CD1c-positive myeloid dendritic cell (primary cell): ENCODE data around the gene ZFPL1.
A peak's percentile ranks its signal among the peaks of the same experiment; 100 is the strongest.

ENCODE experiments used
- DNase-seq: peaks from one replicate; pipeline ENCODE4 v3.0.0-alpha.2; 2016; ENCODE audit errors: extremely low spot score

ZFPL1 gene

DNA sequence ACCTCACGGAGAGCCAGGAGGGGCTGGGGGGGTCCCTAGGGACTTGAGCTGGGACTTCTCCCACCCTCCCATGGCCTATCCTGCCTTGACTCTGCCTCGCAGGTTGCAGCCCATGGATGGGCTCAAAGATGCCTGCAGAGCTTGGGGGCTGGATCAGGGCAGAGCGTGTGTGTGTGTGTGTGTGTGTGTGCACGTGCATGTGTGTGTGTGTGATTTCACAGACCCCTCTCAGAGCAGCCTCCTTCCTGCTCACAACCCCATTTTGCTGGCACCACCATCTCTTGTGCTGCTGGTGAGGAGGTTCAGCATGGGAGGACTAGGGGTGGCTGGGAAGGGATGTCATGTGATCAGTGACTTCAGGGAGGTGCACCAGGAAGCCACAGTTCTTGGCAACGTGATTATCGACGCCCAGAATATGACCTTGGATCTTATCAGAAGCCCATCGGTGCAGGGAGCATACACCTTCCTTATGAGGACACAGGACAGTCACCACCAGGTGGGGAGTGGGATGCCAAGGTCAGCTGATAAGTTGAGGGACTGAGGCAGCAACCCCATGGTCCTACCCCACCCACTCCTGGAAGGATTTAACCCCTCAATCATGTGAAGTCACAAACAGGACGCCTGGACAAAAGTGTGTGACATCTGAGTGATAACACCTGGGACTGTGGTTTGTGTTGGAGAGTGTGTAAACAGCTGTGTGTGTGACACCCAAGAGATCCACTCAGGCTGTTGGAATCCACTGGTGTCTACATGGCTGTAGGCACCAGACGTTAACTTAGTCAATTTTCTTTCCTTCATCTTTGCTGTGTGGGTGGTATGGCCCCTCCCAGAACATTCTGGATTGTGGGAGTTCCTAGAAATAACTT, 23.8 kb upstream of the ZFPL1 start:
- DNase-seq, result no peak

DNA sequence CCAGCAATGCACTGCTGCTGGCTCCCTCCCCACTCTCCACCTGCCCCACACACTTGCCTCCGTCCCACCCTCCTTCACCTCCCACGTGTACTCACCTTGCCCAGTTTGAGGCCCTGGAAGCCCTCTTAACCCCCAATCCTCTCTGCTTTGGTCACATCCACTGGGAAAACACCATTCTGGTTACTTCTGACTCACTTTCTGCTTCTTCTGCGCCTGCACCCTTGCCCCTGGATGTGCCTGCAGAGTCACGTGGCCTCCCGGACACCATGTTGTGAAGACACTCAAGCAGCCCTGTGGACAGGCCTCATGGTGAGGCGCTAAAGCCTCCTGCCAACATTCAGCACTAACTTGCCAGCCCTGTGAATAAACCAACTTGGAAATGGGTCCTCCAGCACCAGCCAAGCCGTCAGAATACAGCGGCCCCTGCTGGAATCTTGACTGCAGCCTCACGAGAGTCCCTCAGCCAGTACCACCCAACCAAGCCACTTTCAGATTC, 23.1 kb upstream of the ZFPL1 start:
- no peak for DNase-seq

DNA sequence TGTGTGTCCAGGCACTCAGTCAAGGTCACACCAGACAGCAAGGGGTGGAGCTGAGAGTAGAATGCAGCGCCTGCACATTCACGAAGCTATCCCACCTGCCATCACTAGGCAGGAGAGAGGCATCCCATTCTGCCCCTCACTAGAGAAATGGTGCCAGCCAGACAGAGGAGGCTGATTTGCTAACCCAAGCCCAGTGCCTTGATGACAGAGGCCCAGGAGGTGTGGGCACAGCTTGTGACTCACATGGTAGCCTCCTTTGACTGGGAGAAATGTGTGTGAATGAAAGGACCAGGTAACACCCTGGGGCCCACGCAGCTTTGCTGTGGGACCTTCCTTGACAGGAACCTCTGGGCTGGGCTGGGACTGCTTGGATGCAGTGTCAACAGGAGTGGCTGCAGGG, 20.5 kb upstream of the ZFPL1 start:
- DNase-seq, result no peak

DNA sequence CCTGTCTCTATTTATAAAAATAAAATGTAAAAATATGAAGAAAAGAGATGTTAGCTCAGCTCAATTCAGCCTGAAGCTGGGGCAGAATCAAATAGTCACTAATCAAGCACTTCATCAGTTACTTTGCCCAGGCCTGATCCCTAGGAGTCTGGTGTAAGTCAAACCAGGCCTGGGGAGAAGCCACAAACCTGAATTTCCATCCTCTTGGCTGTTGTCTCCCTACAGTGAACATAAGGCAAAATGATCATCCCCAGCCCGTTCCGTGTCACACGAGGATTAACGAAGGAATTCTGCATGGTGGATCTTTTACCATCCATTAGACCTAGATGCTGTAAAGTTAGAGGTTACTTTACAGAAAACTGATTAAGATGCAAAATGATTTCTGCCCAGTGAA, 19.2 kb upstream of the ZFPL1 start:
- no peak for DNase-seq

DNA sequence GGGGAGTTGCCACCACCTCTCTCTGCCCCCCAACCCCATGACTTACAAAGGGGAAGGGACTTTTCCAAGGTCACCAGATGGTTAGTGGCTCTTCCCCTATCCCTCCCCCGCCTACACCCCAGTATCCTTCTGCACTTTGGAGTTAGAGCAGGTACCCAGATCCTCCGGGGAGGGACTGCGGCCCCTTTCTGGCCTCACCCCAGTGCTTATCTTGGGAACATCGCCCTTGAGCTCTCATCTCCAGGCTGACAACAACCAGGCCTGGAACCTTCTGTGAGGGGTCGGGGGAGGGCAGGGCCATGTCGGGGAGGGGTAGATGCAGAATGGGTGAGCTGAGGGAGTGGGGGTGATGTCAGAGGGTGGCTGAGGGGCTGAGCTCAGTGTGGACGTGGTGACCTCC, 18.2 kb upstream of the ZFPL1 start:
- DNase-seq, result no peak

DNA sequence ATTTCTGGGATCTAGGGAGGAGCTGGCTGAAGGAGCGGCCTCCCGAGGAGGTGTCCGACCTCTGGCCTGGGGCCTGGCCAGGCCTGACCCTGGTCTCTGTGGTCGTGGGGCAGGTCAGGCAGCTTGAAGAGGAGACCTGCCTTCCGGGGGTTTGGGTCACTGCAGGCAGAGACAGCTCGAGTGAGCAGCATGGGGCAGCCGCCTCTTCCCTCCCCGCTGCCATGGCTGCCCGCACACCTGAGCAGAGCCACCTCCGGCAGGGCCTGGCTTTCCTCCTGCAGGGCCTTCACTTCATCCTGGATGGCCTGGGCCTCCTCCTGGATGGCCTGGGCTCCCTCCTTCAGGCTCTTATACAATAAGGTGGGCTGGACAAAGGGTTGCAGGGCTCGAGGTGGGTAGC, 17.7 kb upstream of the ZFPL1 start:
- DNase-seq, result no peak

DNA sequence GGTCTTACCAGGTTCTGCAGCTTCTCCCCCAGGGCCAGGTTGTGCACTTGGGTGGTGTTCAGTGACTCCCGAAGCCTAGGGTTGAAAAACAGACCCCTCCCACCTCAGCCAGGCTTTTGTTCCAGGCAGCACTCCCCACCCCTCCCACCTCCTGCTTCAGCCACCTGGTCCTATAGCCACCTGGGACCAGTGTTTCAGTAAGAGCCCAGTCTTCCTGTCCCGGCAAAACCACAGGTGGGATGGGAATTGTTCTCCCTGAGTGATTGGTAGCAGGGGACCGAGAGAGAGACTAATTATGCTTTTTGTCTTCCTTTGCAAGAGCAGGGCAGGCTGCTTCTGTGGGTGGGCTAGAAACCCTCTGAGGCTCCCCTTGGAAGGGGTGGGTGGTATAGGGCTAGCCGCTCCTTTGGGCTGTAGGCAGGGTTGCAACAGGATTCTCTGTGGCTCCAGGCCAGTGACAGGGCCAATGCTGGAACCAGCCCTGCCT, 17.2 kb upstream of the ZFPL1 start:
- DNase-seq, result no peak

DNA sequence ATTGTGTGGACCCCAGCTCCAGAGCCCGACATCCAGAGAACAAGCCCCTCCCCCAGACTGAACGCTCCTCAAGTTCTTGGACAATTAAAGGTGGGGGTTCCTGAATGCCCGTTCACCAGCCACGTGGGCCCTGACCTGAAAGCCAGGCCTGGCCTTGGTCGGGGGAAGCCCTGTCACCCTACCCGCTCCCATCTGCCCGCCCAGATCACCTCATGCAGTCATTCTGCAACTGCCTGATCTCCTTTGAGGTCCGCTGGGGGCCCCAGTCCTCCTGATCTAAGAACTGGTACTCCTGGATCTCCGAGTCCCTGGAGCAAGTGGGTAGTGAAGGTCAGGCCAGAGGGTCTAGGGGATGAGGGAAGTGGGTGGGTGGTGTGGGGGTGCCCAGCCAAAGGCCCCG, 16.6 kb upstream of the ZFPL1 start:
- DNase-seq, result no peak

DNA sequence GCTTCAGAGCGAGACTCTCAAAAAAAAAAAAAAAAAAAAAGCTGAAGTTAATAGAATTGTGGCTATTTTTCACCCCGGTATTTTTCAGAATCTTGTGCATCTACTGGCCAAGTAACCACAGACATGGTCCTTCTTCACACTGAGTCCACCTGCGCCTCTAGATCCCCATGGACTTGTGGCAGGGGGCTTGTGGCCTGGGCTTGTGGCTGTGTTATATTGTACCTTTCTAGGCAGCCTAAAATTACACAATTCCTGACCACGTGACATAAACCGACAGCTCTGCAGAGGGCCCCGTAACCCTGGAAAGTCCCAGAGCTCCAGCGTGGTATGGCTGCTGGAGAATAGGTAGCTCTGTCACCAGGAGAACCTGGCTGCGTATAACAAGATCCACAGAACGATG, 14.8 kb upstream of the ZFPL1 start:
- DNase-seq, result peak; percentile 31

DNA sequence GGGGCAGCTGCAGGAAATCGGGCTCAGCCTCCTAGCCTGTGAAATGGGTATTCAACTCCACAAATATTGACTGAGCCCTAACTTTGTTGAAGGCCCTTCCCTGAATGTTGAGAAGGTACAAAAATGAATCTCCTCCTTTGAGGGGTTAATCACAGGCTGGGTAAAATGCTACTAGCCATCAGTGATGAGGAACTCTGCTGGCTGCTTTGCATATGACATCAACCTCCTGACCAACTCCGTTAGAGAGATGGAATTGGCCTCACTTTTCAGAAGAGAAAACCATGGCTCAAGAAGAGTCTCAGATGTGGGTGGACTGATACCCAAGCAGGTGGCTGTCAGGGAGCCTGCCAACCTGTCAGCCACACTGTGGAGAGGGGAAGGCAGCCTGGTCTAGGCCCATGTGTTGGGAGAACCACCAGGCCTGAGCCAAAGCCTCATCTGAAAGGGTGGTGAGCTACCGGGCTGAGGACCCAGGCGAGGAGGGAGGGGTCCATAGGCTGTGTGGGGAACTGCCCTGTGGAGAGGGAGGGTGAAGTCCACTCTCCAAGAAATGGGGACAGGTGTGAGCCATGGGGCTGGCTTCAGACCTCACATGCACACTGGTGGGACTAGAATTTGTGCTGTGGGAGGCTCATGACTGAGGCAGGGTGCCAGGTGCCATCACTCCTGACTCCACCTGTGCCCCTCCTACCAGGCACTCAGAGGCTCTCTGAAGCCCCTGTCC, 12.0 kb upstream of the ZFPL1 start:
- no peak for DNase-seq

DNA sequence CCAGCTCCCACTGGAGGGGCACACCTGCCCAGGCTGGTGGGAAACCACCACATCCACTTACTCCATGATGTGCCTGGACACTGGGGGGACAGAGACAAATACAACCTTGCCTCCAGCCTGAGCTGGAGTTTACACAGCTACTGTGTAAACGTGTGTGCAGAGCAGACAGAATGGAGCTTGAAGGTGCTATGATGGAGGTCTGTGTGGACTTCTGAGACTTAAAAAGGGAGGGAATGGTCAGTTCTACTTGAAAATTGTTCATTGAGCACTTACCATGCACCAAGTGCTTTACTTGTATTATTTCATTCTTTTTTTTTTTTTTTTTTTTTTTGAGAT, 11.4 kb upstream of the ZFPL1 start:
- no peak for DNase-seq

DNA sequence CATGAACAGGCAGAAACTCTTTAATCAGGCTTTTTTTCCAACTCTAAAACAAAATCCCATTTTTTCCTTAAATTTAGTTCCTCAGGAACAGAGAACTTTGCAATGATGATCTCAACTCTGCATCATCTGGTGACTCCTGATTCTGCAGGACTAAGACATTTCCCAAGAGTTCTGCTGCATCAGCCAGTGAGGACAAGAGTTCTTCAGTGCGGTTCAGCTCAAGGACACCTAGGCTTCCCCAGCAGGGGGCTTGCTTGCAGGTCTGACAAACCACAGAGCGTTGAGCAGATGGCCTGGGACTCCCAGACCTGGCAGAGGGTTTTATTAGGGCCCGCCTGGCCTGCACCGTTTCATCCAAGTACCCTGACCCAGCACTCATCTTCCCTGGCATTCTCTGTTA, 6.6 kb upstream of the ZFPL1 start:
- no peak for DNase-seq

DNA sequence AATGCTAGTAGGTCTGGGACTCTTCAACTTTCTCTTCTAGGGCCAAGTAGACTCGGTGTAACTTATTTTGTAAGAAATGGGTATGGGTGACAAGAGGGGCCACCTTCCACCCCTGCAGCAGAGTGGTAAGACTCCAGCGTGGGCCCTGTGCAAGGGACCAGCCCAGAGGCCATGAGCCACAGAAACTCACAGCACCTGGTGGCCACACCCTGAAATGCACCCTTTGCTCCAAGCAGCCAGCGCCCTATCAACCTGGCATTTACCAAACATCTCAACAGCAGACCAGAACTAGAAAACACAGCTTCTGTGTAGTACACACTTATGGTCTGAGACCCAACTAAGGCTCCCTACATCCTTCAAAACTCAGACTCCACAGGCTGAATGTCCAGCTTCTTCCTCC, 5.9 kb upstream of the ZFPL1 start:
- DNase-seq, result peak; percentile 71

DNA sequence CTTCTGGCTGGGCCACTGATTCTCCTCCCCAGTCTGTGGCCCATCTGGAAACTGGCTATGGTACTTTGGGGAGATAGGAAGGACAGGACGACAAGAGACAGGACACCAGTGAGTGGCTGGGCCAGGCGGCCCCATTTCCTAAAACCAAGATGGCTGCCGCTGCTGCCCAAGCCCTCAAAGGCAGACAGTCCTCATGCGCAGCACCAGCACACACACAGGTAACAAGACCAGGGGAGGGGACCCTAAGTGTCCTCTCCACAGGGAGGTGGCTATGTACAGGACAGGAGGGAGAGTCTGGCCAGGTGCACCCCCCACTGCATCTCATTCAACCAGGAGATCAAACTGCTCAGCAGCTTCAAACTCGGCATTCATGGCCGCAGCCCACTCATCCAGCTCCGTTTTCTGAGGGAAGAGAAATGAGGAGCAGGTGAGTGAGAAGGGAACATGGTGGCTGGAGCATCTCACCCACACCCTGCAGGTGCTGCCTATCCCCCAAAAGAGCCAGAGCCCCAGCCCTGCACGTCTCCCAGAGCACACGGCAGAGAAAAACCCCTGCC, 5.2 kb upstream of the ZFPL1 start:
- DNase-seq, result no peak

DNA sequence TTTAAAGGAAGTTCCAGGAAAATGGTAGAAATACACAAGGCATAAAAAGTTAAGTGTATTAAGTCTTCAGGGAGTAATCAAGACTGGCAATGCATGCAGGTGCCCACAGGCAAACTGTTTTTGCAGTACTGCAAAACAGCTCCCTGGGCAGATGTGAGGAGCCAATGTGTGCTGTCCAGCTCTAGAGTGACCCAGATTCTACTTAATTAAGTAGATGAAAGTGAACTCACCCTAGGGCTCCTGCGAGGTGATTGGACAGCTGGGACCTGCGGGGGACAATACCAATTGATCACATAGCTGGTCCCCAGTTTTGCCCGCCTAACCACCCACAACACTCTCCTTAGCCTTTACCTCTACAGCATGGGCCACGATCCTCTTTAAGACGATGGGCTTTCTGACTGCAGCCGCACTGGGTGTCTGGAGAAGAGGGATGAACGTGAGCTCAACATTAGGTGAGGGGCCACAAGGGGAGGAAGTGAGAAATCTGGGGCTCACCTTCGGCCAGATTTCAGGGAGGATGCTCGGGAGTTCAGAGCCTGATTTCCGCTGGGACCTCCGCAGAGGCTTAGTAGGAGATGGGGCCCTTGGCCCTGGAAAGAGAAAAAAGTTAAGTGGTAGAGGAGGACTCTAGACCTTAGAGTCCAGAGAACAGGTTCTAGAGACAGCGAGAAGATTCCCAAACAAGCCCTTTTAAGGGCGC, 738 bp upstream of the ZFPL1 start:
- no peak for DNase-seq

DNA sequence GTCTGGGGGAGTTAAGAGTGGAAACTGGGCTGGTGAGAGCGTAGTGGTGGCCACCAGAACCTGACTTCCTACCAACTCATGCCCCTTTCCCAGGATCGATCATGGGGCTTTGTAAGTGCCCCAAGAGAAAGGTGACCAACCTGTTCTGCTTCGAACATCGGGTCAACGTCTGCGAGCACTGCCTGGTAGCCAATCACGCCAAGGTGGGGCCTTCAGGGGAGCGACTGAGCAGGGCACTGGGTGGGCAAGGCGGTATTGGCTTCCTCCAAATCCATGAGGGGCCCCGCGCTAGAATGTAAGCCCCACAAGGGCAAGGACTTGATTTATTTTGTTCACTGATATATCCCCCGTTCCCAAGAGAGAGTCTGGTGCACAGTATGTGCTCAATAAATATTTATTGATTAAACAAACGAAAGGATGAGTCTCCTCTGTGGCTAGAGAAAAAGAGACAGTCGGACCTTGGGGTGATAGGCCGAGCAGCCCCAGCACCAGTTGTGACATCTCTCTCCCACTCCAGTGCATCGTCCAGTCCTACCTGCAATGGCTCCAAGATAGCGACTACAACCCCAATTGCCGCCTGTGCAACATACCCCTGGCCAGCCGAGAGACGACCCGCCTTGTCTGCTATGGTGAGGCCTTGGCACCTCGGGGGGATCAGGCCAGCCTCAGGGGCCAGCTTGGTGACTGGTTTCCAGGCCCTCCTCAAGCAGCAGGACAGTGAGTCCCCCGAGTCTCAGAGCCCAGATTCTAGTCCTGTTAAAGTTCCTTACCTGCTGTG, 765 bp downstream of the ZFPL1 start:
- DNase-seq, result no peak

DNA sequence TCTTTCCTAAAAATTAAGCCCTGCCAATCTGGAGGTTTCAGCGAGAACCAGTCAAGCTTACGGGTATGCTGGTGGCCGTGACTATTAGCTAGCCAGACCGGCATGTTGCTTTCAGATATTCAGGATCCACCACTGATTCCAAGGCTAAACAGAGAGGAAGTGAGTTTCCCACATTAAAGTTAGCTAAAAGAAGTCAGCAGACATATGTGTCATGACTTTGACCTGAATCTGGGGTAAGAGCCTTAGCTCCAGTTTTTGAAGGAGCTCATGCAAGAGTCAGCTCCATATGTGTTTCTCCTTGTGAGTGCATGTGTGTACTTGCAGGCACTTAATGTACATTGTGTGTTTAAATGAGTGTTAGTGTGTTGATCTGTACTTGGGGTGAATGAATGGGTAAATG, 1.4 kb downstream of the ZFPL1 start:
- DNase-seq, result no peak

DNA sequence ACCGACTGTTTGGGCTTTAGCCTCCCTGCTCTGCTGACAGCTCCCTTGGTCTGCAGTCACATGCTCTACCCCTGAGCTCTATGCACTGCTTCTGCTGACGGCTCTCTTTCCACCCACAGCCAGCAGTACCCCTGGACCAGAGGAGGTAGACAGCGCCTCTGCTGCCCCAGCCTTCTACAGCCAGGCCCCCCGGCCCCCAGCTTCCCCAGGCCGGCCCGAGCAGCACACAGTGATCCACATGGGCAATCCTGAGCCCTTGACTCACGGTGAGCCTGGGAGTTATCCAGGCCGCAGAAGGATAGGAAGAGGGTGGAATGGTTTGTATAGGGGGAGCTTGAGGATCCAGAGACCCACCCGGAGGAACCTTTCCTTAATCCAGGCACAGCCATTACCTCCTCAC, 2.8 kb downstream of the ZFPL1 start:
- no peak for DNase-seq

DNA sequence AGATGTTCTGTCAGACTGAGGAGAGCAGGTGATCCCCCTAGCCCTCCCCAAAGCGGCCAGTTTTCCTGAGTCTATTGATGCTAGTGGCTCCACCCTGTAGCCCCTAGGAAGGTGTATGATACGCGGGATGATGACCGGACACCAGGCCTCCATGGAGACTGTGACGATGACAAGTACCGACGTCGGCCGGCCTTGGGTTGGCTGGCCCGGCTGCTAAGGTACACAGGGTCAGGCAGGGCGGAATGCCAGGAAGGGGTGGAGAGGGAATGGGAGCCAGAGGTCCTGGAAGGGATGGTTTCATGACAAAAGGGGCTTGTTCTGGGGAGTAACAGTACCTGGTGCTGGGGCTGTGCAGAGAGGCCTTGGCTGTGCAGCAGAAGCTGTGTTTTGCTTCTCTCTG, 3.2 kb downstream of the ZFPL1 start:
- DNase-seq, result no peak

DNA sequence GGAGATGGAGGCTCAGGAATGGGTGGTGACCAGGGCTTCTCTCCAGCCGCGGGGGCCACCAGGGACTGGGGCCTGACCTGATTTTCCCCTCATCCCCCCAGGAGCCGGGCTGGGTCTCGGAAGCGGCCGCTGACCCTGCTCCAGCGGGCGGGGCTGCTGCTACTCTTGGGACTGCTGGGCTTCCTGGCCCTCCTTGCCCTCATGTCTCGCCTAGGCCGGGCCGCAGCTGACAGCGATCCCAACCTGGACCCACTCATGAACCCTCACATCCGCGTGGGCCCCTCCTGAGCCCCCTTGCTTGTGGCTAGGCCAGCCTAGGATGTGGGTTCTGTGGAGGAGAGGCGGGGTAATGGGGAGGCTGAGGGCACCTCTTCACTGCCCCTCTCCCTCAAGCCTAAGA, 3.8 kb downstream of the ZFPL1 start:
- no peak for DNase-seq

DNA sequence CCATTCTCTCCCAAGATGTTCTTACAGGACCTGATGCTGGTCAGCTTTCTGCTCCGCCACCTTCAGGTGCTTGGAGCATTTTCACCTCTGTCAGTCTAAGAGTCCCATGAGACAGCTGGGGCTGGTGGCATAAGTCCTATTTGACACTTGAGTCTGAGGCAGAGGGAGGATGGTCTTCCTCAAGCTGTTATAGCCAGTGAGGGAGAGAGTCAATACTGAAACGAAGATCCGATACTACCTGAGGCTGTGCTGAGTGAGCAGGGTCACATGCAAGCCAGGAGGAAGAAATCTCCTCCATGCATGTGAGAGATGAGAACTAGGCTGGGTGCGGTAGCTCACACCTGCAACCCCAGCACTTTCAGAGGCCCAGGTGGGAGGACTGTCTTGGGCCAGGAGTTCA, 5.6 kb downstream of the ZFPL1 start:
- DNase-seq, result no peak

DNA sequence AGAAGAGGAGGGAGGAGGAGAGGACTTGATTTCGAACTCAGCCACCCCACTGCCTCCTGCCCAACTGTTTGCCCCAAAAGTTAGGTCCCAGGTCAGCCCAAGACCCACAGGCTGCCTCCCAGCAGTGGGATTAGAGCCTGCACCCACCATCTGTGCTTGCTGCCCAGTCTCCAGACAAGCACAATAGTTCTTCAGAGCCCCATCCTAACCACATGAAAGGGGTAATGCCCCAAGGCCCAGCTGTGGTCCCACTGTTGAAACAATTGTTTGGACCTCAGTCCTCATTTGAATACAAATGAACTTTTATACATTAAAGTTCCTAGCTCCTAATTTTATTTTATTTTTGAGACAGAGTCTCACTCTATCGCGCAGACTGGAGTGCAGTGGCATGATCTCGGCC, 6.6 kb downstream of the ZFPL1 start:
- DNase-seq, result no peak
